ENCODE measurements around the gene LOXL4. TPM values are rescaled to one million over a fixed set of nuclear protein-coding genes. Genes with fewer than 3 reads are reported as not detected.

Gene LOXL4
- not detected for total RNA-seq

DNA sequence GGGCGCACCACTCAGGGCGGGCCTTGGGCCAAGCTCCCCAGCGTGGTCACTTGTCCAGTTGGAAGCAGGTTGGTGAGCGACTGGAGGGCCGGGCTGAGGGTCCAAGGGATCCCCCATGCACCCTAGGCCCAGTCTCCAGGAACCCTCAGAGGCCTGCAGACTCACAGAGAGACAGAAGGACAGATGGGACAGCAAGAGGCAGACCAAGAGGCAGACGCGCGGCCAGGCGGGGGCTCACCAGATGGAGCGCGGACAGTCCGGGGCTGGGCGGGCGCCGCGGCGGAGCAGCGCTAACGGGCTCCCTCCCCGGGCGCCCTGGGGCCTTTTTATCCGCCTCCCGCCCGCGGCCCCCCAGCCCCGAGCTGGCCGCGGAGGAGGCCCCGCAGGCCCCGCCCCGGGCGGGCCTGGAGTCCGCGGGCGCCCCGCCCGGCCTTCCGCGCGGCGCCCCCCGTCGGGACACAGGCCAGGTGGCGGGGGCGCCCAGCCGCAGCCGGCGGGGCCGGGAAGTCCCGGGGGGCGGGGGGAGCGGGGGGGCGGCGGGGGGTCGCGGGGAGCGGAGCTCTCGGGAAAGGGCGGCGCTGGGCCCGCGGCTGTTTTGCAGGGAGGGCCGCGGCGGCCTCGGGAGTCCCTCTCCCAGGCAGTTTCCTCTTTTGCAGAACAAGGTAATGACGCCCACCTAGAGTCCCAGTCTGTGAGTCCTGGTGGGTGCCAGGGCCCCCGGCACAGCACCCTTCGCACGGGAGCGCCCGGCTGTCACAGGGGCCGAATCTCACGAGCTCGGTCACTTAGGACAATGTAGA, at the start of gene LOXL4:
Gene LOXL4 (minus strand): TSS at position 301 of the 800 bp plus-strand sequence. CDS start 5,175 bp downstream, outside the sequence.
- Mint-ChIP-seq H3K27ac (no peak within 1 kb of the TSS), H3K27me3 (ENCODE audit: low read depth) (peaks cover 65% of the 10 kb centered on the region), H3K9me3 (no peaks in the 10 kb centered on the region), H3K36me3 (ENCODE audit: insufficient read depth in 2 of 2) (no peaks in the 10 kb centered on the region), H3K4me1 (ENCODE audit: low read depth) (no peaks in the 10 kb centered on the region), H3K4me3 (peak within 1 kb of the TSS; percentile 70 to 84)
- DNase-seq (no peak), ATAC-seq (replicated peaks in 1 of 2) (peak; percentile 27 to 40)

- no peaks in the 10 kb centered on the region for H3K4me1 Mint-ChIP-seq (ENCODE audit: low read depth)
- no peak for ATAC-seq (replicated peaks in 1 of 2)
- H3K27ac Mint-ChIP-seq: no peak overlapping the region
- H3K4me3 Mint-ChIP-seq: no peak overlapping the region
- peaks cover 13% of the 10 kb centered on the region for H3K27me3 Mint-ChIP-seq (ENCODE audit: low read depth)
- no peak for DNase-seq
- no peaks in the 10 kb centered on the region for H3K9me3 Mint-ChIP-seq
- no peaks in the 10 kb centered on the region for H3K36me3 Mint-ChIP-seq (ENCODE audit: insufficient read depth in 2 of 2)
These were observed 48.7 kb upstream of the LOXL4 start for GRCh38 chr10:98316661-98317060.

- no peak overlapping the region for H3K27ac Mint-ChIP-seq
- no peak for ATAC-seq (replicated peaks in 1 of 2)
- DNase-seq: no peak
- no peak overlapping the region for H3K4me3 Mint-ChIP-seq
- no peaks in the 10 kb centered on the region for H3K9me3 Mint-ChIP-seq
- no peaks in the 10 kb centered on the region for H3K36me3 Mint-ChIP-seq (ENCODE audit: insufficient read depth in 2 of 2)
- peaks cover 13% of the 10 kb centered on the region for H3K27me3 Mint-ChIP-seq (ENCODE audit: low read depth)
- no peaks in the 10 kb centered on the region for H3K4me1 Mint-ChIP-seq (ENCODE audit: low read depth)
These were observed 48.2 kb upstream of the LOXL4 start for GRCh38 chr10:98316170-98316569.

DNA sequence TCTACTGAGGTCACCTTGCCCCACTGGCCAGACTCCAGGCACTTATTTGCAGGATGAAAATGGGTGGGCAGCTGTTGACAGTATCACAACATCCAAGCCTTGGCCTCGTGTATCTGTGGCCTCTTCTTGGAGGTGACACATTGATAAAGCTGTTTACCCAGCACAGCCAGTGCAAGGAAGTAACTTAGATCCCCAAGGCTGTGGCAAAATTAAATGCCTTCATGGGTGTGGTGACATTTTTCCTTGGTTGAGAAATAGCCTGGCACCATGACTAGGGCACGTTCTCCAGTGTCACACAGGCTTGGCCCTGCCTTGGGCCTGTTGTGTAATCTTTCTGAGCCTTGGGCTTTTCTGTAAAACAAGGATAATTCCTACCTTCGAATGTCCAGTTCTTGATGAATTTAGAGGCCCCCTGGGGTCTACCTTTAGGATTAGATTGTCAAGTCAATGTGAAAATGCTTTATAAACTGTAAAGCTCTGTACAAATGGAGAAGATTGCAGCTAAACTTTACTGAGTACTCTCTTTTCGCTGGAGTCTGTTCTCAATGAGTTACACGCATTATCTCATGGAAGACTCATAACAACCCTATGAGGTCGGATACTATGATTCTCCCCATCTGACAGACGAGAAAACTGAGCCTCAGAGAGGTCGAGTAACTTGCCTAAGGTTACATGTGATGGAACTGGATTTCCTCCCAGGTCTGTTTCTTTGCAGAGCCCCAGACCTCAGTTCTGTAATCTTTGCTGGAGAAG, 46.7 kb upstream of the LOXL4 start:
- ATAC-seq (replicated peaks in 1 of 2) (no peak), DNase-seq (no peak)
- peaks cover 13% of the 10 kb centered on the region for H3K27me3 Mint-ChIP-seq (ENCODE audit: low read depth)
- no peaks in the 10 kb centered on the region for H3K4me1 Mint-ChIP-seq (ENCODE audit: low read depth)
- no peak overlapping the region for H3K27ac Mint-ChIP-seq
- no peak overlapping the region for H3K4me3 Mint-ChIP-seq
- no peaks in the 10 kb centered on the region for H3K36me3 Mint-ChIP-seq (ENCODE audit: insufficient read depth in 2 of 2)
- H3K9me3 Mint-ChIP-seq: no peaks in the 10 kb centered on the region

DNA sequence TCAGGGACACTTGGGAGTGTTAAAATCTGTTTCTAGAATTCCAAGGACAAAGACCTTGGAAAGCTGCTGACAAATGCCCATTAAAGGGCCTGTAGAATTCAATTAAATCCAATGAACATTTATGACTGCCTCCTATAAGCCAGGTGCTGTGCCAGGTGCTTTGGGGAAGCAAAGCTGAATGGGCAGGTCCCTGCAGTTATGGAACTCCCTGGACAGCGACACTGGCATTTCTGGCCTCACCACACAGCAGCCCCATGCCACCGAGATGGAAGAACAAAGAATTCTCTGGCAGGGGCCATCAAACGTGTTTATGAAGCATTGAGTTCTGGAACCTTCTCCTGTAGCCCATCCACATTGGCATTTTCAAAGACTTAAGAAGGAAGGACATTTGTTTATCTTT, 45.6 kb upstream of the LOXL4 start:
- Mint-ChIP-seq H3K9me3 (no peaks in the 10 kb centered on the region), H3K36me3 (ENCODE audit: insufficient read depth in 2 of 2) (no peaks in the 10 kb centered on the region), H3K4me3 (no peak overlapping the region), H3K27me3 (ENCODE audit: low read depth) (peaks cover 16% of the 10 kb centered on the region), H3K4me1 (ENCODE audit: low read depth) (peaks cover 5% of the 10 kb centered on the region), H3K27ac (no peak overlapping the region)
- no peak for ATAC-seq (replicated peaks in 1 of 2)
- DNase-seq: no peak

GRCh38 chr10:98312822-98313221, 44.8 kb upstream of the LOXL4 start:
- no peak overlapping the region for H3K4me3 Mint-ChIP-seq
- H3K9me3 Mint-ChIP-seq: no peaks in the 10 kb centered on the region
- no peak overlapping the region for H3K27ac Mint-ChIP-seq
- peaks cover 5% of the 10 kb centered on the region for H3K4me1 Mint-ChIP-seq (ENCODE audit: low read depth)
- H3K36me3 Mint-ChIP-seq (ENCODE audit: insufficient read depth in 2 of 2): no peaks in the 10 kb centered on the region
- peaks cover 10% of the 10 kb centered on the region for H3K27me3 Mint-ChIP-seq (ENCODE audit: low read depth)
- no peak for DNase-seq
- ATAC-seq (replicated peaks in 1 of 2): no peak

DNA sequence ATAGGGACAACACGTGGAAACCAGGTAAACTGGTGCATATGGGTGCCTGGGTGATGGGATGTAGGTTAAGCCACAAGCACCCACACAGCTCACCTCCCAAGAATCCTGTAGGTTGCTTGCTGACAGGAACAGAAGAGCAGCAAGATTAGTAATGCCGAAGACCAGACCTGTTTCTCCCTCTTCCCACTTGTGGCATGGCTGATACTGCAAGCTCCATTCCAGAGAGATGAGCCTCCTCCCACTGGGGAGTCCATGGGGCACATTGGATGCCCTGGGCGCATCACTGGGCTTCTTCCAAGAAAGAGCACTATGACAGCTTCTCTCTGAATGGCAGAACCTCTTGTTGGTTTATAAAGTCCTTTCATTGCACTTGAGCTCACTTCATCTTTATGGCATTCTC, 44.4 kb upstream of the LOXL4 start:
- DNase-seq (no peak), ATAC-seq (replicated peaks in 1 of 2) (no peak)
- peaks cover 10% of the 10 kb centered on the region for H3K27me3 Mint-ChIP-seq (ENCODE audit: low read depth)
- no peaks in the 10 kb centered on the region for H3K9me3 Mint-ChIP-seq
- no peak overlapping the region for H3K4me3 Mint-ChIP-seq
- no peak overlapping the region for H3K27ac Mint-ChIP-seq
- peaks cover 5% of the 10 kb centered on the region for H3K4me1 Mint-ChIP-seq (ENCODE audit: low read depth)
- no peaks in the 10 kb centered on the region for H3K36me3 Mint-ChIP-seq (ENCODE audit: insufficient read depth in 2 of 2)

DNA sequence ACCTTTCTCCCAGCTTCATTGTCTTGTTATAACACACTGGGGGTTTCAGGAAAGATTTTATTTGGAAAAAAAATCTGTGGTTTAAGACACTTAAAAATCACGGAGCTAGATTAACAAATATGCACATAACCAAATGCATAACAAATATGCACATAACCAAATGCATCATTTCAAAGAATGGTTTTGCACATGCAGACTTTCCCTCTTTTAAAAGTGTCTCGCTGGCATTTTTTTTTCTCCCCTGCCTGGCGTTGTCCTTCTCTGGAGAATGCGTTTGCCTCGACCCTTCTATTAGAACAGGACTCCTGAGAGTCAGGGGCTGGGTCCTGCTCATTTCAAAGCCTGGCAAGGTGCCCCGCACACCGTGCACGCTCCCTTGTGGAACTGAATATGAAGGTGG, 42.7 kb upstream of the LOXL4 start:
- no peak for ATAC-seq (replicated peaks in 1 of 2)

GRCh38 chr10:98309366-98310355, 41.7 kb upstream of the LOXL4 start:
- Mint-ChIP-seq H3K4me3 (peak overlapping the region; percentile 17 to 27), H3K27ac (no peak overlapping the region), H3K27me3 (ENCODE audit: low read depth) (peaks cover 23% of the 10 kb centered on the region), H3K4me1 (ENCODE audit: low read depth) (peaks cover 5% of the 10 kb centered on the region), H3K36me3 (ENCODE audit: insufficient read depth in 2 of 2) (no peaks in the 10 kb centered on the region), H3K9me3 (peaks cover 0 to 2% of the 10 kb centered on the region in 2 donors)
- DNase-seq (peak; percentile 10 to 27), ATAC-seq (replicated peaks in 1 of 2) (no peak)

More for the DNA sequence above, 42.7 kb upstream of the LOXL4 start:
- Mint-ChIP-seq H3K4me3 (no peak overlapping the region), H3K36me3 (ENCODE audit: insufficient read depth in 2 of 2) (no peaks in the 10 kb centered on the region), H3K27ac (no peak overlapping the region), H3K27me3 (ENCODE audit: low read depth) (peaks cover 17% of the 10 kb centered on the region), H3K4me1 (ENCODE audit: low read depth) (peaks cover 5% of the 10 kb centered on the region), H3K9me3 (peaks cover 0 to 2% of the 10 kb centered on the region in 2 donors)
- DNase-seq: no peak

- peaks cover 0 to 2% of the 10 kb centered on the region in 2 donors for H3K9me3 Mint-ChIP-seq
- peaks cover 5% of the 10 kb centered on the region for H3K4me1 Mint-ChIP-seq (ENCODE audit: low read depth)
- no peaks in the 10 kb centered on the region for H3K36me3 Mint-ChIP-seq (ENCODE audit: insufficient read depth in 2 of 2)
These were observed 40.8 kb upstream of the LOXL4 start for GRCh38 chr10:98308669-98309365.

DNA sequence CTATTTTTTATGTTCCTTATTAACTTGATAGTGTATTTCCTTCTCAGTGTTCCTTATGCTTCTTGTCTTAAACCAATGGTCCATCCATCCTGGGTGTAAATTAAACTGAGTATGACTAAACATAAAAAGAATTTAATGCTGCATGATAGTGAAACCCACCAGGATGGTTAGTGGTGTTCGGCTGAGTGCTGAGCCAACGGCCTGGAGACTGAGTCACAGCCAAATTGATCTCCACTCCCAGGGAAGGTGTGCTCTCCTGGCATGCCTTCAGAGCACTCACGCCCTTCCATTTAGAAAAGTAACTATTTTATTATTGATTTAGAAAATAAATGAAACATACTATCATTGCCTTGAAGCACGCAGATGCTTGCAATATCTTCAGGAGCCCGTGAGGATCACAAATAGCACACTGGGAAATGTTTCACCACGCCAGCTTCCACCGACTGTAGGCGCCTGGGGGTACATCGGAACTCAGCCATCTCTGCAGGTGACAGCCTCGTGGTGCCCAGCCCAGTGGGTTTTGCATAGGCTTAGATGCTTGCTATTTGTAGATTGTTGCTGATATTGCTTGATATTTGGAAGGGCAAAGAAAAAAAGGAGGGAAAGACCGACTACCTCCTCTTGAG, 40.0 kb upstream of the LOXL4 start:
- no peak overlapping the region for H3K27ac Mint-ChIP-seq
- H3K9me3 Mint-ChIP-seq: peaks cover 0 to 2% of the 10 kb centered on the region in 2 donors
- peaks cover 32% of the 10 kb centered on the region for H3K27me3 Mint-ChIP-seq (ENCODE audit: low read depth)
- no peak for DNase-seq
- H3K4me1 Mint-ChIP-seq (ENCODE audit: low read depth): peaks cover 5% of the 10 kb centered on the region
- no peak overlapping the region for H3K4me3 Mint-ChIP-seq
- no peaks in the 10 kb centered on the region for H3K36me3 Mint-ChIP-seq (ENCODE audit: insufficient read depth in 2 of 2)
- ATAC-seq (replicated peaks in 1 of 2): no peak

More at GRCh38 chr10:98308669-98309365, 40.8 kb upstream of the LOXL4 start:
- Mint-ChIP-seq H3K27ac (no peak overlapping the region), H3K27me3 (ENCODE audit: low read depth) (peaks cover 32% of the 10 kb centered on the region), H3K4me3 (peak overlapping the region in 1 of 2 donors; percentile 17)
- DNase-seq (no peak), ATAC-seq (replicated peaks in 1 of 2) (no peak)

DNA sequence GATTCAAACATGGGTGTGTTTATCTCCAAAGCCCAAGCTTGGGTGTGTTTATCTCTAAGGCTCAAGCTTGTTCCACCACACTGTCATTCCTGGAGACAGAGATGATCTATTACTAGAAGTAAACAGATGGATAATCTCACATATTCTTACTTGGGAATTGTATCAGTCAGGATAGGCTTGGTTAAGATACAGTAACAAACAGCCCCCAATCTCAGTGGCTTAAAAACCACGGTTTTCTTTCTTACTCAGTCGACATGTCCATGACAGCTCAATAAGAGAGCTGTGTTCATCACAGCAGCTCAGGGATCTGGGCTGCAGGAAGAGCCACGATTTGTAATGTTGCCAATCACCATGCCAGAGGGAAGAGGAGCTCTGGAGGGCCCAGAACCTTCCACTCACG, 38.5 kb upstream of the LOXL4 start:
- ATAC-seq (replicated peaks in 1 of 2): no peak
- Mint-ChIP-seq H3K27ac (no peak overlapping the region), H3K36me3 (ENCODE audit: insufficient read depth in 2 of 2) (no peaks in the 10 kb centered on the region), H3K27me3 (ENCODE audit: low read depth) (peaks cover 32% of the 10 kb centered on the region), H3K9me3 (peaks cover 0 to 2% of the 10 kb centered on the region in 2 donors), H3K4me1 (ENCODE audit: low read depth) (peaks cover 5% of the 10 kb centered on the region), H3K4me3 (no peak overlapping the region)
- DNase-seq: no peak
